ENCODE measurements around the gene PGA5. TPM values are rescaled to one million over a fixed set of nuclear protein-coding genes. Genes with fewer than 3 reads are reported as not detected.
"Not testable (repeated sequence)": the region's sequence is repeated elsewhere in the genome, so short reads cannot be mapped to it uniquely, and the experiment has no call there.

PGA5 gene
- total RNA-seq, 1 experiment from 2014 or later, result not detected

DNA sequence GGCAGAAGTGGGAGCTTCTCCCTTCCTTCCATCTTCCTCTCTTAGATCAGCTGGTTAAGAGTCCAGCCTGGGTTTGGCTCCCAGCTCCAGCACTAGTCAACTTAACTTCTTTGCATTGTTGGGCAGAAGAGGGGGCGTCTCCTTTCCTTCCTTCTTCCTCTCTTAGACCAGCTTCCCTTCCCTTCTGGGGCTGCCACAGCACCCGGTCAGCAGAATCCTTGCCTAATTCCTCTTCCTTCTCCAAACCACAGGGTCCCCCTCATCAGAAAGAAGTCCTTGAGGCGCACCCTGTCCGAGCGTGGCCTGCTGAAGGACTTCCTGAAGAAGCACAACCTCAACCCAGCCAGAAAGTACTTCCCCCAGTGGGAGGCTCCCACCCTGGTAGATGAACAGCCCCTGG, 18.3 kb upstream of the PGA5 start:
- POLR2A ChIA-PET; H3K36me3 Mint-ChIP-seq (ENCODE audit: insufficient read depth, unreplicated experiment); BruUV-seq (replicated peaks); H3K4me3 Mint-ChIP-seq (ENCODE audit: unreplicated experiment); H3K9me3 Mint-ChIP-seq (ENCODE audit: unreplicated experiment); DNase-seq (ENCODE audit: unreplicated experiment); H3K27ac Mint-ChIP-seq (ENCODE audit: low read depth, unreplicated experiment); intact Hi-C loops (cut with micrococcal nuclease); CTCF ChIA-PET; H3K4me1 Mint-ChIP-seq (ENCODE audit: insufficient read depth, unreplicated experiment): not testable (repeated sequence)
- peaks cover 11% of the 10 kb centered on the region for H3K27me3 Mint-ChIP-seq (ENCODE audit: insufficient read depth, unreplicated experiment)

DNA sequence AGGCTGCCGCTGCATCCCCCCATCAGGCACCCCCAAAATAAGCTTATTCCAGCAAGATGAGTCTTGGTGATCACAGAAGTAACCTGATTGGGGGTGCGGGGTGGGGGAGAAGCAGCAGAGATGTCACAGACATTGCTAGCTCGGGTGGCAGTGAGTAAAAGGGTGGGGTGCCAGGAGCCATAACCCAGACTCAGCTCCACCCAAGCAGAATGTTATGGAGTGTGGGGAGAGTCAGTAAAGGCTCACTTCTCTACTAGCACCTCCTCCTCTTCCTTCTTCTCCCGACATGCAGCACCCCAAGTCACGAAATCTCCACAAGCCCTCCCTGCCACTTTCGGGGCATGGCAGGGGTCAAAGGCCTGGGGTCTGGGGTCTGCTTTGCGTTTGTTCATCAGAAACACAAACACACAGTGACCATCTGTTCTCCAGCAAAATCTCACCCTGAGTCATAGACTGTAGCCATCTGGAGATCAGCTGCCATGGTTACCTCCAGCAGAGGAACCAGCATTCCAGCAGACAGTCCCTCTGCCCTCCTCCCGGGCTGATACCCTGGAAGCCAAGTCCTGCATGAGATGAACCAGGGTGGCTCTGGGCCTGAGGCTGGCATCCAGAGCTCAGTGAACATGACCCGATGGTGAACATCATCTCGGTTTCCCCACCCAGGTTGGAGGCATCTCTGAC, 14.4 kb upstream of the PGA5 start:
- H3K9me3 Mint-ChIP-seq (ENCODE audit: unreplicated experiment); H3K36me3 Mint-ChIP-seq (ENCODE audit: insufficient read depth, unreplicated experiment); DNase-seq (ENCODE audit: unreplicated experiment); intact Hi-C loops (cut with micrococcal nuclease); H3K27ac Mint-ChIP-seq (ENCODE audit: low read depth, unreplicated experiment); H3K4me3 Mint-ChIP-seq (ENCODE audit: unreplicated experiment); BruUV-seq (replicated peaks); CTCF ChIA-PET; H3K27me3 Mint-ChIP-seq (ENCODE audit: insufficient read depth, unreplicated experiment); H3K4me1 Mint-ChIP-seq (ENCODE audit: insufficient read depth, unreplicated experiment); POLR2A ChIA-PET: not testable (repeated sequence)

DNA sequence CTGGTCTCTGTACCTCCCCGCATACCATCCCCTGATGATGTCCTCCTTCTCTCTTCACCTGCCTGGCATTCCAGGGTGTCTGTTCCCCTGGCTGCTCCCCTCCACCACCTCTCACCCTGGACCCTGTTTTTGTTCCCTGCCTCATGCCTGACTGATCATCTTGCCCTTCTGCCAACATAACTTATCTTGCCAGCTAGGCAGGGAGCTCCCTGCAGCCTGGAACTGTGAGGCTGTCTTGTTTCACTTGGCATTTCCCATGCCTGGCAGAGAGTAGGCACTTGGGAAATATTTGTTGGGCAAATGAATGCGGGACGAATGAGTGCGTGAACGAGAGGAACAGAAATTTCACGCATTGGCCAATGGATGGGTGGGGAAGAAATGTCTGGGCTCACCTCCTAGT, 11.5 kb upstream of the PGA5 start:
- H3K4me1 Mint-ChIP-seq (ENCODE audit: insufficient read depth, unreplicated experiment); POLR2A ChIA-PET; H3K27me3 Mint-ChIP-seq (ENCODE audit: insufficient read depth, unreplicated experiment); H3K27ac Mint-ChIP-seq (ENCODE audit: low read depth, unreplicated experiment); intact Hi-C loops (cut with micrococcal nuclease); H3K36me3 Mint-ChIP-seq (ENCODE audit: insufficient read depth, unreplicated experiment); DNase-seq (ENCODE audit: unreplicated experiment); CTCF ChIA-PET; H3K9me3 Mint-ChIP-seq (ENCODE audit: unreplicated experiment); H3K4me3 Mint-ChIP-seq (ENCODE audit: unreplicated experiment); BruUV-seq (replicated peaks): not testable (repeated sequence)

DNA sequence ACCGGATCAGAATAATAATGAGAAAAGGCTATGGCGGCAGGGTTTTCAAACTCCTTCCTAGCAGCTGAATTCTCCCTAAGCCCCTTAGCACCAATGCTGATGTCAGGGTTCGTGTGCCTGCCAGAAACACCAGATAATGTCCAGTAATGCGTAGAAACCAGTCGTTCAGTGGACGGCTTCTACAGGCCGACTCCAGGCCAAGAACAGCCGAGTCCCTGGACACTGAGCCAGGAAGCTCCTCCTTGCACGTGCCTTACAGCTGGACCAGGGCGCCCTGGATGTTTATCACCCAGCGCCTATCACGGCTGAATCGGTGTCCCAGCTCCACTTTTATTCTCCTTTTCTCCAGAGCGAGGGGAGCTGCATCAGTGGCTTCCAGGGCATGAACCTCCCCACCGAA, 9.9 kb upstream of the PGA5 start:
- H3K9me3 Mint-ChIP-seq (ENCODE audit: unreplicated experiment); CTCF ChIA-PET; H3K4me1 Mint-ChIP-seq (ENCODE audit: insufficient read depth, unreplicated experiment); H3K4me3 Mint-ChIP-seq (ENCODE audit: unreplicated experiment); POLR2A ChIA-PET; BruUV-seq (replicated peaks); H3K36me3 Mint-ChIP-seq (ENCODE audit: insufficient read depth, unreplicated experiment); H3K27ac Mint-ChIP-seq (ENCODE audit: low read depth, unreplicated experiment); DNase-seq (ENCODE audit: unreplicated experiment); intact Hi-C loops (cut with micrococcal nuclease); H3K27me3 Mint-ChIP-seq (ENCODE audit: insufficient read depth, unreplicated experiment): not testable (repeated sequence)

DNA sequence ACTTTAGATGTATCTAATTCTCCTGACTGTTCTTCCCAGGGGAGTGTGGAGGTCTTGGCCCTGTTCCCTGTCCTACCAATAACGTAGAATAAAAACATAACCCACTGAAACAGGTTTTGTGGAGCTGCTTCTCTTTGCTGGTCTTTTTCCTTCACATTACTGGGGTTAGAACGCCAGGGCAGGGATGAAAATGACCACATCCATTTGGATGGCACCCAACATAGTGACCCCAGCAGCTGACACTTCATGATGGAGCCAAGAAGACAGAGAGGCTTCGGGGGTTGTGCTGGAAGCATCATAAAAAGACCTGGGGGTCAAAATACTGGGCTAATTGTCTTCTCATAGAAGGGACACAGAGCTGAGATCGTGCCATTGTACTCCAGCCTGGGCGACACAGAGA, 9.4 kb upstream of the PGA5 start:
- BruUV-seq (replicated peaks); POLR2A ChIA-PET; H3K36me3 Mint-ChIP-seq (ENCODE audit: insufficient read depth, unreplicated experiment); intact Hi-C loops (cut with micrococcal nuclease); H3K27me3 Mint-ChIP-seq (ENCODE audit: insufficient read depth, unreplicated experiment); CTCF ChIA-PET; DNase-seq (ENCODE audit: unreplicated experiment); H3K4me3 Mint-ChIP-seq (ENCODE audit: unreplicated experiment); H3K9me3 Mint-ChIP-seq (ENCODE audit: unreplicated experiment); H3K27ac Mint-ChIP-seq (ENCODE audit: low read depth, unreplicated experiment); H3K4me1 Mint-ChIP-seq (ENCODE audit: insufficient read depth, unreplicated experiment): not testable (repeated sequence)

DNA sequence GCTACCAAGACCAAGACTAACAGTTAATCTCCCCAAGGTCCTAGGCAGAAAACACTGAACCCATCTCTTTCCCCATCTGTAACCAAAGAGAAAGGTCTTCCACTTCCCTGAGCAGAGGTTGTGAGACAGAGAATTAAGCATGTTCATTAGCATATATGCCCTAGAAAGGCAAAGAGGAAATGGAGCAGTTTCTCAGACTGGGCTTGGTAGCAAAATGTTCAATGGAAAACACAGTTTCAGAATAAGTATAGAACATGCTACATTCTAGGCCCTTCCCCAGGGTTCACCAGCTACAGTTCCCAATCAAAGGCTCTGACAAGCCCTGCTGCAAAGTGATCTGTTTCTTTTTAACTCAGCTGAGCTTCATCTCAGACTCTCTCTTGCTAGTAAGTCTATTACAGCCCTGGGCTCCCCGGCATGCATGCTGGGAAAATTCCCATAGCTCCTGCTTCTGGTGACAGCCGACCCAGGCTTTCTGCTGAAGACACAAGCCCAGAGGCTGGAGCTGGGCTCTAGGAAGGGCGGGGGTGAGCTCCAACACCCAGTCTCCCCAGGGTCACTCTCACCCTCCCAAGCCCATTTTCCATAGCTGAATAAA, 8.3 kb upstream of the PGA5 start:
- intact Hi-C loops (cut with micrococcal nuclease); H3K27me3 Mint-ChIP-seq (ENCODE audit: insufficient read depth, unreplicated experiment); H3K36me3 Mint-ChIP-seq (ENCODE audit: insufficient read depth, unreplicated experiment); H3K9me3 Mint-ChIP-seq (ENCODE audit: unreplicated experiment); CTCF ChIA-PET; H3K27ac Mint-ChIP-seq (ENCODE audit: low read depth, unreplicated experiment); H3K4me3 Mint-ChIP-seq (ENCODE audit: unreplicated experiment); BruUV-seq (replicated peaks); H3K4me1 Mint-ChIP-seq (ENCODE audit: insufficient read depth, unreplicated experiment); POLR2A ChIA-PET; DNase-seq (ENCODE audit: unreplicated experiment): not testable (repeated sequence)

DNA sequence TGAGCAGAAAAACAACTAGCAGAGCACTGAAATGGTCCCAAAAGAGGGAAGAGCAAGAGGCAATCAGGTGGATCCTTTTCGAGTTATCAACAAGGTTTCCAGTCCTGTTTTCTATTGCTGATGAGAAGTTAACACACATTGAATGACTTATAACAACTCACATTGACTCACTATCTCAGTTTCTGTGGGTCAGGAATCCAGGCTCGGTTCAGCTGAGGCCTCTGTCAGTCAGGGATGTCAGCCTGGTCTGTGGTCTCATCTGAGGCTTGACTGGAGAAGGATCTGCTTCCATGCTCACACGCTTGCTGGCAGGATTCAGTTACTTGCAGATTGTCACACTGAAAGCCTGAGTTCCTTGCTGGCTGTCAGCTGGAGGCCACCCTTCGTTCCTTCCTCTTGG, 3.8 kb upstream of the PGA5 start:
- H3K27me3 Mint-ChIP-seq (ENCODE audit: insufficient read depth, unreplicated experiment), result peaks cover 11% of the 10 kb centered on the region
- H3K36me3 Mint-ChIP-seq (ENCODE audit: insufficient read depth, unreplicated experiment); H3K4me3 Mint-ChIP-seq (ENCODE audit: unreplicated experiment); H3K4me1 Mint-ChIP-seq (ENCODE audit: insufficient read depth, unreplicated experiment); intact Hi-C loops (cut with micrococcal nuclease); H3K9me3 Mint-ChIP-seq (ENCODE audit: unreplicated experiment); CTCF ChIA-PET; H3K27ac Mint-ChIP-seq (ENCODE audit: low read depth, unreplicated experiment); BruUV-seq (replicated peaks); DNase-seq (ENCODE audit: unreplicated experiment); POLR2A ChIA-PET: not testable (repeated sequence)

DNA sequence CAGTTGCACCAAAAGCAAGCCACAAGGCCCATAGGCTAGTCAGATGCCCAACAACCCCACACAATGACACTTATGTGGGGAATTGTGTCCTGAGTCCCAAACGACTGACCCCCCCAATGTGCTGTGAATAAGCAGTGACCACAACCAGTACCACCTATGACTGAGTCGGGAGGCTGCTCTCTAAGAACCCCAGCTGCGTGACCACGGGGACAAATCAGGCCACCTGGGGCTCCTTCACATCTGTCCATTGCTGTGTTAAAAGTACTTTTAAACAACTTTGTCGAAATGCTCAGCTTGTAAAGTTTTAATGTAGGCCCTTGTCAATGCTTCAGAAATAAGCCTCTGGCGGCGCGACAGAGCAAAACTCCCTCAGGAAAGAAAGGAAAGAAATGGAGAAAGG, 687 bp upstream of the PGA5 start:
- H3K4me1 Mint-ChIP-seq (ENCODE audit: insufficient read depth, unreplicated experiment); intact Hi-C loops (cut with micrococcal nuclease); BruUV-seq (replicated peaks); POLR2A ChIA-PET; H3K27ac Mint-ChIP-seq (ENCODE audit: low read depth, unreplicated experiment); DNase-seq (ENCODE audit: unreplicated experiment); H3K36me3 Mint-ChIP-seq (ENCODE audit: insufficient read depth, unreplicated experiment); H3K4me3 Mint-ChIP-seq (ENCODE audit: unreplicated experiment); H3K9me3 Mint-ChIP-seq (ENCODE audit: unreplicated experiment): not testable (repeated sequence)
- CTCF ChIA-PET, result interaction anchor here (1.1 kb wide), 1 partner anchor 14 kb away, joined by 3 read pairs; no protein-coding TSS in a partner anchor
- H3K27me3 Mint-ChIP-seq (ENCODE audit: insufficient read depth, unreplicated experiment), result peaks cover 11% of the 10 kb centered on the region

DNA sequence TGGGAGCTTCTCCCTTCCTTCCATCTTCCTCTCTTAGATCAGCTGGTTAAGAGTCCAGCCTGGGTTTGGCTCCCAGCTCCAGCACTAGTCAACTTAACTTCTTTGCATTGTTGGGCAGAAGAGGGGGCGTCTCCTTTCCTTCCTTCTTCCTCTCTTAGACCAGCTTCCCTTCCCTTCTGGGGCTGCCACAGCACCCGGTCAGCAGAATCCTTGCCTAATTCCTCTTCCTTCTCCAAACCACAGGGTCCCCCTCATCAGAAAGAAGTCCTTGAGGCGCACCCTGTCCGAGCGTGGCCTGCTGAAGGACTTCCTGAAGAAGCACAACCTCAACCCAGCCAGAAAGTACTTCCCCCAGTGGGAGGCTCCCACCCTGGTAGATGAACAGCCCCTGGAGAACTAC, 551 bp downstream of the PGA5 start:
- H3K4me1 Mint-ChIP-seq (ENCODE audit: insufficient read depth, unreplicated experiment); BruUV-seq (replicated peaks); CTCF ChIA-PET: not testable (repeated sequence)

More for the DNA sequence above, 551 bp downstream of the PGA5 start:
- H3K4me3 Mint-ChIP-seq (ENCODE audit: unreplicated experiment); intact Hi-C loops (cut with micrococcal nuclease); POLR2A ChIA-PET; H3K27ac Mint-ChIP-seq (ENCODE audit: low read depth, unreplicated experiment); DNase-seq (ENCODE audit: unreplicated experiment); H3K36me3 Mint-ChIP-seq (ENCODE audit: insufficient read depth, unreplicated experiment); H3K9me3 Mint-ChIP-seq (ENCODE audit: unreplicated experiment): not testable (repeated sequence)
- peaks cover 11% of the 10 kb centered on the region for H3K27me3 Mint-ChIP-seq (ENCODE audit: insufficient read depth, unreplicated experiment)

Data from MCF 10A (cell line).